Esophagus (tissue), 2 donors: ENCODE measurements around the gene HPS3. TPM values are rescaled to one million over a fixed set of nuclear protein-coding genes. Genes with fewer than 3 reads are reported as not detected.
A peak's percentile ranks its signal among the peaks of the same experiment; 100 is the strongest.
"Not testable (repeated sequence)": the region's sequence is repeated elsewhere in the genome, so short reads cannot be mapped to it uniquely, and the experiment has no call there.

Experiments
- H3K27ac ChIP-seq, 2 donors: one replicate each; pipeline ENCODE4 v1.5.1; 2013; ENCODE audit warnings: low read depth in 2 of 2, mild to moderate bottlenecking in 2 of 2, inconsistent platforms in 1 of 2, low read length in 1 of 2, moderate library complexity in 1 of 2
- H3K27me3 ChIP-seq, 2 donors: one replicate each; pipeline ENCODE4 v1.6.1; 2013; ENCODE audit warnings: low read length in 2 of 2, control low read depth in 1 of 2, mild to moderate bottlenecking in 1 of 2; ENCODE audit not compliant: insufficient read depth in 2 of 2, control insufficient read depth in 1 of 2
- H3K36me3 ChIP-seq, 2 donors: one replicate each; pipeline ENCODE4 v1.6.1; 2013; ENCODE audit warnings: low read length in 1 of 2; ENCODE audit not compliant: control insufficient read depth in 2 of 2, insufficient read depth in 2 of 2
- H3K4me1 ChIP-seq, 2 donors: one replicate each; pipeline ENCODE4 v1.6.1; 2013; ENCODE audit warnings: low read length in 1 of 2; ENCODE audit not compliant: control insufficient read depth in 2 of 2, insufficient read depth in 2 of 2
- H3K4me3 ChIP-seq, 2 donors: one replicate each; pipeline ENCODE4 v1.5.1; 2013; ENCODE audit warnings: low read length in 2 of 2, mild to moderate bottlenecking in 2 of 2, low read depth in 1 of 2, moderate library complexity in 1 of 2
- H3K9me3 ChIP-seq, 2 donors: one replicate each; pipeline ENCODE4 v1.6.1; 2013; ENCODE audit warnings: mild to moderate bottlenecking in 2 of 2, low read depth in 1 of 2, low read length in 1 of 2, moderate library complexity in 1 of 2; ENCODE audit not compliant: control insufficient read depth in 2 of 2, insufficient read depth in 1 of 2
- WGBS, 2 donors: extraction: QIAGEN DNeasy Blood & Tissue Kit; methylation state at CpG; one replicate each; pipeline ENCODE4 v1.1.7; 2013; 5-methylcytosine and 5-hydroxymethylcytosine counted together
- polyA plus RNA-seq, 2 donors: library from polyadenylated mRNA; stranded (reverse); fragments of 200-250 nt; gene quantifications; one replicate each; pipeline ENCODE4 v1.2.3, GENCODE V29; 2013
- donor health status: healthy with polysubstance abuse.
- donor health status: Bipolar disorder and iron deficiency.

HPS3 gene
- polyA plus RNA-seq, 2 donors, result 4.0 to 4.2 TPM

DNA sequence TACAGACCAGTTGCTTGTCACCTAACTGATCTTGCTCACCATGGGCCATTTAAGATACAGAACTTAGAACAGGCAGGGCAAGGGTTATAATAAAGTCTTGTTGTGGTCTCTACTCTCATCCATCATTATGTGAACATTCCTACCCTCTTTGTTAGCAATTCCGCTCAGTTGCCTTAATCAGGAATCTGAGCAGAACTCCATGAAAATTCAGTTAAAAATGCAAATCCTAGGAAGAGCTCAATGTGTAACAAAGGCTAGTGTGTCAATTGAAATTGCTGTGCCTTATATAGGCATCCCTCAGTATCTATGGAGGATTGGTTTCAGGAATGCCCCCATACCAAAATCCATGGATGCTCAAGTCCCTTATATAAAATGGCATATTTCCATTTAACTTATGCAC, 47.7 kb downstream of the HPS3 start:
- WGBS, 2 donors, result 97 to 99% methylated on average over 1 of the region's 1 CpG
- Histone ChIP-seq H3K27ac (no peak overlapping the region), H3K36me3 (peaks cover 0 to 4% of the 10 kb centered on the region in 2 donors), H3K4me1 (no peaks in the 10 kb centered on the region), H3K9me3 (no peaks in the 10 kb centered on the region), H3K4me3 (no peak overlapping the region), H3K27me3 (no peaks in the 10 kb centered on the region)

DNA sequence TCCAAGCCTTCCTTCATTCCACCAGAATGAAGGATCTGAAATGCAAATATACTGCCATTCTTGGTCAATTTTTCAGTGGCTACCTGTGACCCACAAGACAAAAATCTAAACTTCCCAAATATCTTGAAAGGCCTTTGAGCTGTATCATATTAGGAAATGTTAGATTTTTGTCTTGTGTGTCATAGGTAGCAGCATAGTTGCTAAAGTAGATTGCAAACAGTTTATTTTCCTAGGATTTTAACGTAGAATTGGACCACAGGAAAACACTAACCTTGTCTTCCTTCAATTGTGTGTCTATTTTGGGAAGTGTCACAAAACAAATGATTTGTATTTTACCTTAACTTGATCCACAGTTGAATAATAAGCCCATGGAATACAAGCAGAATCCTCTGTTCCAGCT, 49.8 kb downstream of the HPS3 start:
- 70 to 82% methylated on average over 1 of the region's 1 CpG for WGBS, 2 donors
- Histone ChIP-seq H3K27me3 (no peaks in the 10 kb centered on the region), H3K4me1 (no peaks in the 10 kb centered on the region), H3K4me3 (no peak overlapping the region), H3K9me3 (no peaks in the 10 kb centered on the region), H3K36me3 (peaks cover 0 to 4% of the 10 kb centered on the region in 2 donors), H3K27ac (peak overlapping the region in 1 of 2 donors; percentile 22)

DNA sequence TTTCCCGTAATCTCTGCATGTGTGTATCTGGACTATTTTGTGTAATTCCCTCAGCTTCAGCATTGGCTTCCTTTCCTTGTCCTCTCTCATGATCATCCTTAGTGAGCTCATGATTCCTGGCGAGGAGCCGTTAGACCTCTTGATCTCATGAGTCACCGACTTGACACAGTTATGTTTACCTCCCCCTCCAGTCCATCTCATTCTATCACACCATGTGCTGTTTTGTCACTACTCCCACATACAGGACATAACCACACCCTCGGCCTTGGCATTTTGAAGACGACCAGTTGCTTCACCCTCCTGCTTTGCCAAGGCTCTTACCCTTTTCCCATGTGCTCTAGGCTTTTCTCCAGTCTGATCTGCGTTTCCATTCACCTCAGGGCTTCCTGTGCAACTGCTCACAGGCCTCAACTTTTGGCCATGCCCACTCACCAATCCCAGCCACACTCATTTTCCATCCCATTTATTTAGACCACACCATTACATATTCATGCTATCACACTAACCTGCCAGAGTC, 50.7 kb downstream of the HPS3 start:
- 30 to 52% methylated on average over 7 of the region's 7 CpGs for WGBS, 2 donors
- Histone ChIP-seq H3K4me1 (no peaks in the 10 kb centered on the region), H3K27ac (no peak overlapping the region), H3K4me3 (no peak overlapping the region), H3K36me3 (peaks cover 0 to 4% of the 10 kb centered on the region in 2 donors), H3K9me3 (no peaks in the 10 kb centered on the region), H3K27me3 (no peaks in the 10 kb centered on the region)

DNA sequence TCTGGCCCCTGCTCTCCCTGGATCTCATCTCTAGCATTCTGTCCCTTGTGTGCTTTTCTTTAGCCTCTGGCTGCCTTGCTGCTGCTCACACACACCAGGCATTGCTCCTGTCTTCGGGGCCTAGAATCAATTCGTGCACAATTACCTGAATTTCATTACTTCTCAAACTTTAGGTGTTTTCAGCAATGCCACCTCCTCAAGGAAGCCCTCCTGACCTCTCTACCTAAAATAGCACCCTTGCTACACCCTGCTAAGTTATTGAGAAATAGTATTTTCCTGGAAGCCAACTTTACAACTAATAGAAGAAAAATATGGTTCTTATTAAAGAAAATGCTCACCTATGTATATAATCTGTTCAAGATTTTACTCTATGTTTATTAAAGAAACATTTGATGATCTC, 51.7 kb downstream of the HPS3 start:
- Histone ChIP-seq H3K9me3 (no peaks in the 10 kb centered on the region), H3K4me3 (no peak overlapping the region), H3K4me1 (no peaks in the 10 kb centered on the region), H3K36me3 (peaks cover 0 to 4% of the 10 kb centered on the region in 2 donors), H3K27ac (no peak overlapping the region), H3K27me3 (no peaks in the 10 kb centered on the region)
- 96 to 98% methylated on average over 2 of the region's 2 CpGs for WGBS, 2 donors

DNA sequence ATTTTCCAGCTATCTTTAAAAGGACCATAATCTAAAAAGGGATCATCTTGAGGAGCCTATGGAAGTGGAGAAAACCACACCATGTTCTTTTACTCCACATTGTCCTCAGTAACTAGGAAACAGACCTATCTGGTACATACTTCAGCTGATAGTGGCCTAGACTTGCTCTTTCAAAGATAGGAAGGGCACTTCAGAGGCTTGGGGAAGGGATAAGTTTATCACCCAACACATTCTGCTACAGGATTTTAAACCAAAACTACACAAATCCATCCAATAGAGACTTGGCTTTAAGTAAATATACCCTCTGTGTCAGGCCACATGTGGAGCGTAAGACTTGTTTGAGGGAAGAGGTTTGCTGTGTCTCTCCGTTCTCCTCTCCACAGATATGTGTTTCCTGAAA, 56.8 kb downstream of the HPS3 start:
- no peak overlapping the region for H3K27ac ChIP-seq
- no peaks in the 10 kb centered on the region for H3K4me1 ChIP-seq
- H3K36me3 ChIP-seq, result no peaks in the 10 kb centered on the region
- H3K4me3 ChIP-seq, result no peak overlapping the region
- no peaks in the 10 kb centered on the region for H3K27me3 ChIP-seq
- H3K9me3 ChIP-seq, result no peaks in the 10 kb centered on the region
- 97 to 100% methylated on average over 2 of the region's 2 CpGs for WGBS, 2 donors

DNA sequence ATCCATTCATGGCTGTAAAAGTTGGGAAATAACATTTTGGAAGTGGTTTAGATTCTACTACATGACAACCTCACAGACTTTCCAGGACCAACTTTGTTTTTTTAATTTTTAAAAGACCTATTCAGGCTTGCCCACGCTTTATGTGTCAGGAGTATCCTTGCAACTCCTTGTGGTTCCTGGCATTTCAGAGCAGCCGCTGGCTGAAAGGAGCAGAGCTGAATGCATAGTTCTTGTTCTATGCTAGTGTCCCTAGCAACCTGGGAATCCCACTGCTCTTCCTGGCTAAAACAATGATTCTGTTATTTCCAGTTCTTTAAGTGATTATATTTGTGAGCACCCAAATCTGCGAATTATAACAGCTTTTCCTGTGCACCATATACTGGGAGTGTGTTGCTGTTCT, 57.3 kb downstream of the HPS3 start:
- Histone ChIP-seq H3K4me1 (no peaks in the 10 kb centered on the region), H3K9me3 (no peaks in the 10 kb centered on the region), H3K27ac (no peak overlapping the region), H3K36me3 (no peaks in the 10 kb centered on the region), H3K27me3 (no peaks in the 10 kb centered on the region), H3K4me3 (no peak overlapping the region)
- 96 to 97% methylated on average over 3 of the region's 3 CpGs for WGBS, 2 donors

DNA sequence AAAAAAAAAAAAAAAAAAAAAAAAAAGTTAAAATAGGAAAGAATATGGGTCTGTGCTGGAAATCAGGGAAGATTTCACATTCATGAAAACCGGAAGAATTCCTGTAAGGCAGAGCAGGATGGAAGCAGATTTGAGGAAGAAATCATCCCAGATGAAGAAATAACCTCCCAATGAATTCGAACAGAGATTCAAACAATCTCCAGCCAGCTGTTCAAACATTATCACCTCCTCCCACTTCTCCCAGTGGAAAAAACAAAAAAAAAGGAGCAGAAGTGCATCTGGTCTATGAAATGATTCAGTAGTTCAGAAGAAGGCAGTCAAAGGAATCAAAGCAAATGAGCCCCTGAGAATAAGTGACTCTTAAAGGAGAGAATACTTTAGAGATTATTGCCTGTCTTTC, 59.1 kb downstream of the HPS3 start:
- Histone ChIP-seq H3K4me3 (no peak overlapping the region), H3K4me1 (no peaks in the 10 kb centered on the region), H3K27ac (no peak overlapping the region), H3K27me3 (no peaks in the 10 kb centered on the region), H3K36me3 (no peaks in the 10 kb centered on the region), H3K9me3 (no peaks in the 10 kb centered on the region)
- 76 to 78% methylated on average over 2 of the region's 2 CpGs for WGBS, 2 donors

DNA sequence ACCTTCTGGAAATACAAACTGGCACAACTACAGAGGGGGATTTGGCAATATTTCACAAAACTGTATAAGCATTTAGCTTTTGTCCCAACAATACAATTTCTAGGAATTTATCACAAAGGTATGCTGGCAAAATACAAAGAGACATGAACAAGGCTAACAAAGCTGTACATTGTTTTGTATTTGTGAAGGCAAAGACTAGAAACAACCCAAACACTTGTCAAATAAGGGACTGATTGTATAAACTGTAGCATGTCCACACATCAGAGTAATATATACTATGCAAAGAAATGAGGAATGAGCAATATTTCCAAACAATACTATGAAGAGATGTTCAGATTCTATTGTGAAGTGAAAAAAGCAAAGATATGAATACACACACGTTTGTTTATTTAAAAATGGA, 65.8 kb downstream of the HPS3 start:
- H3K27ac ChIP-seq, result no peak overlapping the region
- no peaks in the 10 kb centered on the region for H3K9me3 ChIP-seq
- 55 to 57% methylated on average over 1 of the region's 1 CpG for WGBS, 2 donors
- H3K36me3 ChIP-seq, result no peaks in the 10 kb centered on the region
- H3K4me1 ChIP-seq, result no peaks in the 10 kb centered on the region
- H3K27me3 ChIP-seq, result no peaks in the 10 kb centered on the region
- no peak overlapping the region for H3K4me3 ChIP-seq

DNA sequence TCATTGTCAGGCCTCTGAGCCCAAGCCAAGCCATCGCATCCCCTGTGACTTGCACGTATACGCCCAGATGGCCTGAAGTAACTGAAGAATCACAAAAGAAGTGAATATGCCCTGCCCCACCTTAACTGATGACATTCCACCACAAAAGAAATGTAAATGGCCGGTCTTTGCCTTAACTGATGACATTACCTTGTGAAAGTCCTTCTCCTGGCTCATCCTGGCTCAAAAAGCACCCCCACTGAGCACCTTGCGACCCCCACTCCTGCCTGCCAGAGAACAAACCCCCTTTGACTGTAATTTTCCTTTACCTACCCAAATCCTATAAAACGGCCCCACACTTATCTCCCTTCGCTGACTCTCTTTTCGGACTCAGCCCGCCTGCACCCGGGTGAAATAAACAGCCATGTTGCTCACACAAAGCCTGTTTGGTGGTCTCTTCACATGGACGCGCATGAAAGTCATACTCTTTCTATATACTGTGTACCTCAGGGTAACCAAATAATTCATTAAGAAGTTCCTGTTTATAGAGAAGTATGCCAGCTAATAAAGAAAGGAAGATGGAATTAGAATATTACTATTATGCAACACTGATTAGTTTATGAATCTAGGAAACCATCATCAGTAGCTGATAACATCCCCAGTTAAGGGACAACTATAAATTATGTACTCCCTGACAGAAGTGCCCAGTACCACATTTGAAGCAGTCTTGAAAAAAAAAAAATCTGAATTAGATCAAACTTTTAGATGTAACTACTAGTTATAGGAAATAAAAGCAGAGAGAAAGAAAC, 67.6 kb downstream of the HPS3 start:
- not testable (repeated sequence) for H3K4me3 ChIP-seq, H3K27ac ChIP-seq, H3K4me1 ChIP-seq, H3K27me3 ChIP-seq, H3K9me3 ChIP-seq, H3K36me3 ChIP-seq
- 81 to 83% methylated on average over 11 to 12 of the region's 12 CpGs for WGBS, 2 donors

DNA sequence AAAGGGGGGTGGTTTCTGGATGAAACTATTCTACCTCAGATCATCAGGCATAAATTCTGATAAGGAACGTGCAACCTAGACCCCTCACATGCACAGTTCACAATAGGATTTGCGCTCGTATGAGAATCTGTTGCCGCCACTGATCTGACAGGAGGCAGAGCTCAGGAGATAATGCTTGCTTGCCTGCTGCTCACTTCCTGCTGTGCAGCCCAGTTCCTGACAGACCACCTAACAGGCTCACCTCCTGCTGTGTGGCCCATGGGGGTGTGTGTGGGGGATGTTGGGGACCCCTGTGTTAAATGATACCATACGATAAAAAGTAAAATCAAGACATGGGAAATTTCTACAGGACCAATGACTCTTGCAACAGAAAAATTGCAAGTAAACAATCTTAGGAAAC, 68.2 kb downstream of the HPS3 start:
- Histone ChIP-seq H3K27ac (no peak overlapping the region), H3K4me3 (no peak overlapping the region), H3K36me3 (no peaks in the 10 kb centered on the region), H3K9me3 (no peaks in the 10 kb centered on the region), H3K4me1 (no peaks in the 10 kb centered on the region), H3K27me3 (no peaks in the 10 kb centered on the region)
- 67 to 75% methylated on average over 5 of the region's 5 CpGs for WGBS, 2 donors
